GM21390 (cell line): ENCODE measurements around the gene NXNL2.

Source experiments
- ATAC-seq: cut with Tn5 transposase; IDR thresholded peaks from one replicate; pipeline ENCODE4 v1.9.1; 2021; ENCODE audit not compliant: unreplicated experiment

The NXNL2 gene

GRCh38 chr9:88578121-88579049 lies 43.4 kb downstream of the NXNL2 start:
- ATAC-seq = peak; percentile 92

GRCh38 chr9:88579050-88579715 lies 44.2 kb downstream of the NXNL2 start:
- ATAC-seq = no peak

- no peak for ATAC-seq
Measured at GRCh38 chr9:88580961-88581360, 46.0 kb downstream of the NXNL2 start.

GRCh38 chr9:88583901-88584596 lies 49.1 kb downstream of the NXNL2 start:
- no peak for ATAC-seq

GRCh38 chr9:88585426-88585825 lies 50.4 kb downstream of the NXNL2 start:
- ATAC-seq = no peak

GRCh38 chr9:88586452-88586851 lies 51.5 kb downstream of the NXNL2 start:
- no peak for ATAC-seq

- ATAC-seq = no peak
Measured at GRCh38 chr9:88587182-88587581, 52.2 kb downstream of the NXNL2 start.

GRCh38 chr9:88587885-88588649 lies 53.1 kb downstream of the NXNL2 start:
- no peak for ATAC-seq

- ATAC-seq = no peak
Measured at GRCh38 chr9:88589656-88590055, 54.7 kb downstream of the NXNL2 start.

GRCh38 chr9:88590558-88591146 lies 55.7 kb downstream of the NXNL2 start:
- ATAC-seq = no peak

- peak; percentile 98 for ATAC-seq
Measured at GRCh38 chr9:88593537-88594185, 58.7 kb downstream of the NXNL2 start.
